HUES64 (cell line): ENCODE measurements around the gene TBC1D17.
A peak's percentile ranks its signal among the peaks of the same experiment; 100 is the strongest.

Source experiments
- H3K27ac ChIP-seq: 2 replicates; pipeline ENCODE4 v1.7.0; 2013; ENCODE audit warnings: low read depth, low read length, inconsistent platforms
- H3K27me3 ChIP-seq: 2 replicates; pipeline ENCODE4 v1.6.1; 2013; ENCODE audit warnings: mild to moderate bottlenecking, low read length; ENCODE audit not compliant: insufficient read depth
- H3K36me3 ChIP-seq: 2 replicates; pipeline ENCODE4 v1.6.1; 2013; ENCODE audit warnings: mild to moderate bottlenecking, low read length; ENCODE audit not compliant: insufficient read depth
- H3K4me1 ChIP-seq: 2 replicates; pipeline ENCODE4 v1.6.1; 2013; ENCODE audit warnings: mild to moderate bottlenecking, low read length, moderate library complexity; ENCODE audit not compliant: insufficient read depth
- H3K4me3 ChIP-seq: 2 replicates; pipeline ENCODE4 v1.5.1; 2013; ENCODE audit warnings: mild to moderate bottlenecking, low read length, moderate library complexity
- H3K9ac ChIP-seq: 2 replicates; pipeline ENCODE4 v1.6.1; 2013; ENCODE audit warnings: mild to moderate bottlenecking, low read depth, low read length
- H3K9me3 ChIP-seq: 2 replicates; pipeline ENCODE4 v1.6.1; 2013; ENCODE audit warnings: low read depth, low read length; ENCODE audit not compliant: insufficient read depth
- WGBS: fragments of 150-250, 120-280 bp; methylation state at CpG from one replicate; pipeline ENCODE4 v1.1.7; 2013; ENCODE audit warnings: missing lambda C conversion rate; 5-methylcytosine and 5-hydroxymethylcytosine counted together

TBC1D17 gene

GRCh38 chr19:49863254-49863934, 14.1 kb upstream of the TBC1D17 start:
- peaks cover 58% of the 10 kb centered on the region for H3K36me3 ChIP-seq
- no peak overlapping the region for H3K4me3 ChIP-seq
- no peak overlapping the region for H3K27ac ChIP-seq
- no peaks in the 10 kb centered on the region for H3K9me3 ChIP-seq
- 91% methylated on average over 24 of the region's 24 CpGs for WGBS
- 0 out of 2 replicates have a peak, but pooled peaks cover 2% of the 10 kb centered on the region for H3K4me1 ChIP-seq
- no peak overlapping the region for H3K9ac ChIP-seq
- H3K27me3 ChIP-seq, result no peaks in the 10 kb centered on the region

DNA sequence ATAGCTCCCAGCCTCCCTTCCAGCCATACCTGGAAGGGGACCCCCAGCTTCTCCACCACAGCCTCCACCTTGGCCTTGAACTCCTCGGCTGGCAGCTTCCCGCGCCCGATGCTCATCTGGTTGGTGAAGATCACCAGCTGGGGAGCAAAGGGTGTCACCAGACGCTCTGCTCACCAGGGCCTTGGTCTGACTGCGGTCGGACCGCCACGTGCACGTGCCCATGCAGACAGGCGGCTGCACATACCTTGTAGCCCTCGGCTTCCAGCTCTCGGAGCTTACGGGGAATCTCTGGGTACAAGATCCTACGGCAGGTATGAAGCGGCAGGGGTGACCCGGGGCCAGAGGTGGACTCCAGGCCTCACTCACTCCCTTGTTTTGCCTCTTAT, 13.6 kb upstream of the TBC1D17 start:
- 0 out of 2 replicates have a peak, but pooled peaks cover 2% of the 10 kb centered on the region for H3K4me1 ChIP-seq
- H3K9me3 ChIP-seq, result no peaks in the 10 kb centered on the region
- H3K9ac ChIP-seq, result no peak overlapping the region
- H3K4me3 ChIP-seq, result no peak overlapping the region
- WGBS, result 96% methylated on average over 17 of the region's 17 CpGs
- no peak overlapping the region for H3K27ac ChIP-seq
- H3K36me3 ChIP-seq, result peaks cover 53% of the 10 kb centered on the region
- no peaks in the 10 kb centered on the region for H3K27me3 ChIP-seq

DNA sequence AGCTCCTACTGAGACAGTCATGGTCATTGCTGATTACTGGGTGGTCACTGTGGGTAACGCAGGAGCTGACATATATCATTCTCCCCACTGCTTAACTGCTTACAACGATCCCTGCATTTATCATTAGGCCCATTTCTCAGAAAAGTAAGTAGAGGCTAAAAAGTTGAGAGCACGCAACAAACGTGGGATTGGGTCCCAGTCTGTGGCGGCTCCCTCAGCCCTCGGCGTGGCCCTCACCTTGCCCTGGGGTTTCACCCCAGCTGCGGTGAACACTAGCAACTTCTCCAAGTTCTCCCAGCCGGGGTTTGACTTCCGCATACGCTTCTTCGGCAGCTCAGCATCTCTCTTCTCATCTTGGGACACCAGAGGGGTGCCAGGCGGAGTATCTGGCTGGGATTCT, 12.6 kb upstream of the TBC1D17 start:
- H3K27me3 ChIP-seq, result no peaks in the 10 kb centered on the region
- no peaks in the 10 kb centered on the region for H3K9me3 ChIP-seq
- 95% methylated on average over 13 of the region's 13 CpGs for WGBS
- H3K4me3 ChIP-seq, result no peak overlapping the region
- peaks cover 46% of the 10 kb centered on the region for H3K36me3 ChIP-seq
- H3K4me1 ChIP-seq, result 0 out of 2 replicates have a peak, but pooled peaks cover 2% of the 10 kb centered on the region
- H3K9ac ChIP-seq, result no peak overlapping the region
- H3K27ac ChIP-seq, result no peak overlapping the region

- peak within 1 kb of the TSS; percentile 87 for H3K4me3 ChIP-seq
- H3K36me3 ChIP-seq, result peaks cover 29% of the 10 kb centered on the region
- no peaks in the 10 kb centered on the region for H3K9me3 ChIP-seq
- peaks cover 6% of the 10 kb centered on the region; the same call in 1 of the 2 replicates for H3K4me1 ChIP-seq
- peak within 1 kb of the TSS; percentile 92 for H3K27ac ChIP-seq
- no peaks in the 10 kb centered on the region for H3K27me3 ChIP-seq
- peak within 1 kb of the TSS; percentile 80 for H3K9ac ChIP-seq
- under 1% methylated on average over 65 of the region's 65 CpGs for WGBS
Observed at GRCh38 chr19:49866933-49867782, 10.3 kb upstream of the TBC1D17 start, which contains the start of gene PNKP. Gene PNKP, minus strand, starts transcription at chr19:49867576. Its CDS starts 372 bp downstream, at chr19:49867204.

- no peak overlapping the region for H3K9ac ChIP-seq
- WGBS, result 11% methylated on average over 15 of the region's 15 CpGs
- H3K4me1 ChIP-seq, result peaks cover 6% of the 10 kb centered on the region; the same call in 1 of the 2 replicates
- H3K36me3 ChIP-seq, result peaks cover 15% of the 10 kb centered on the region
- no peaks in the 10 kb centered on the region for H3K9me3 ChIP-seq
- no peaks in the 10 kb centered on the region for H3K27me3 ChIP-seq
- peak overlapping the region; percentile 21; the same call in 1 of the 2 replicates for H3K27ac ChIP-seq
- peak overlapping the region; percentile 53 for H3K4me3 ChIP-seq
Observed at GRCh38 chr19:49869009-49869483, 8.5 kb upstream of the TBC1D17 start.

- no peaks in the 10 kb centered on the region for H3K9me3 ChIP-seq
- WGBS, result 3% methylated on average over 67 of the region's 67 CpGs
- peaks cover 8% of the 10 kb centered on the region for H3K36me3 ChIP-seq
- peak overlapping the region; percentile 64 for H3K9ac ChIP-seq
- peak overlapping the region; percentile 73 for H3K27ac ChIP-seq
- peak overlapping the region; percentile 58 for H3K4me3 ChIP-seq
- peaks cover 6% of the 10 kb centered on the region; the same call in 1 of the 2 replicates for H3K4me1 ChIP-seq
- no peaks in the 10 kb centered on the region for H3K27me3 ChIP-seq
Observed at GRCh38 chr19:49869484-49870308, 7.8 kb upstream of the TBC1D17 start.

- H3K4me3 ChIP-seq, result peak overlapping the region; percentile 58
- peaks cover 8% of the 10 kb centered on the region; the same call in 1 of the 2 replicates for H3K4me1 ChIP-seq
- H3K36me3 ChIP-seq, result peaks cover 4% of the 10 kb centered on the region; the same call in 1 of the 2 replicates
- H3K27ac ChIP-seq, result peak overlapping the region; percentile 73; the same call in 1 of the 2 replicates
- 89% methylated on average over 15 of the region's 15 CpGs for WGBS
- H3K9ac ChIP-seq, result peak overlapping the region; percentile 64
- H3K27me3 ChIP-seq, result no peaks in the 10 kb centered on the region
- H3K9me3 ChIP-seq, result no peaks in the 10 kb centered on the region
Observed at GRCh38 chr19:49870309-49870901, 7.1 kb upstream of the TBC1D17 start.

DNA sequence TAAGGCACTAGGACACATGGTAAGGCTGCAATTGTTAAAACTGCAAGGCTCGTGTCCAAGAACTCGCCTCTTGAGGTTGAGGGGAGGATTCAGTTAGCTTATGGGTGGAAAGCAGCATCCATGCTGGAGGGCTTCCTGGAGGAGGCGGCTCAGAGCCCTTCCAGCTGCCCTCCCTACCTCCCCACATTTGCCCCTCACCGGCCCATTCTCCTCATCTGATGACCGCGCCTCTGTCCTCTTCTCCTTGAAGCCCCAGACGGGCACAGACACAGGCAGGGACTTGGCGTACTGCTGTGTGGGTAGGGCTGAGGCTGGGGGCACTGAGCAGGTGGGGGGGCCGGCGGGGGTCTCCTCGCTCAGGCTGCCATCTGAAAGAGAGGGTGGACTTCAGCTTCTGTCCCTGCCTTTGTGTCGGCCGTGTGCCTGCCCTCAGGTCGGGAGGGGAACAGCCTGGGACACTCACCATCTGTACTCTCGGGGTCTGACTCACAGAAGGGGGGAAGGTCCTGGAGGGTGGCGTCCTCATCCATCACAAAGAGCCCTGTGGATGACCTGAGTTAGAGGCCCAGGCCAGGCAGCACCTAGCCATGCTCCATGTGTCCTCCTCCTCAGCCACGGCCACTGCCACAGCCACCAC, 6.0 kb upstream of the TBC1D17 start:
- H3K36me3 ChIP-seq, result peaks cover 4% of the 10 kb centered on the region; the same call in 1 of the 2 replicates
- H3K27ac ChIP-seq, result no peak overlapping the region
- no peak overlapping the region for H3K4me3 ChIP-seq
- WGBS, result 94% methylated on average over 17 of the region's 17 CpGs
- H3K27me3 ChIP-seq, result no peaks in the 10 kb centered on the region
- H3K4me1 ChIP-seq, result peaks cover 11% of the 10 kb centered on the region; the same call in 1 of the 2 replicates
- H3K9me3 ChIP-seq, result no peaks in the 10 kb centered on the region
- H3K9ac ChIP-seq, result no peak overlapping the region

- Histone ChIP-seq H3K27ac (no peak overlapping the region), H3K36me3 (peaks cover 4% of the 10 kb centered on the region; the same call in 1 of the 2 replicates), H3K27me3 (no peaks in the 10 kb centered on the region), H3K9me3 (no peaks in the 10 kb centered on the region), H3K4me3 (no peak overlapping the region), H3K9ac (no peak overlapping the region), H3K4me1 (peaks cover 11% of the 10 kb centered on the region; the same call in 1 of the 2 replicates)
- 93% methylated on average over 27 of the region's 27 CpGs for WGBS
Observed at GRCh38 chr19:49872245-49873128, 5.0 kb upstream of the TBC1D17 start.
